ENCODE measurements around the gene PTOV1.

Gene PTOV1

GRCh38 chr19:49850487-49851342 lies at the start of gene PTOV1:
PTOV1 (plus strand) TSS chr19:49851159.
- peak within 1 kb of the TSS; percentile 69 for H3K4me3 ChIP-seq (ENCODE audit: insufficient read length, low read depth)
- H3K4me1 ChIP-seq (ENCODE audit: insufficient read depth, insufficient read length) = peaks cover 9% of the 10 kb centered on the region
- H3K9me3 ChIP-seq (ENCODE audit: insufficient read depth, low read length) = no peaks in the 10 kb centered on the region
- H3K27me3 ChIP-seq (ENCODE audit: insufficient read depth, insufficient read length) = no peaks in the 10 kb centered on the region
- TF ChIP-seq SUZ12 (IDR thresholded peaks at IDR 0.05; ENCODE audit: extremely low read depth, insufficient read depth, insufficient read length) (no peak), ZNF274 (IDR thresholded peaks at IDR 0.05; ENCODE audit: low read depth, low read length) (no peak), YY1 (IDR thresholded peaks at IDR 0.05; ENCODE audit: insufficient read depth, insufficient read length) (no peak)
- peak; percentile 68 for DNase-seq (ENCODE audit: low read depth, low spot score)
- H3K9ac ChIP-seq (ENCODE audit: insufficient read length, low read depth) = peak within 1 kb of the TSS; percentile 88
- H3K36me3 ChIP-seq (ENCODE audit: insufficient read depth, insufficient read length, low read length) = peaks cover 43% of the 10 kb centered on the region

GRCh38 chr19:49801401-49801888 lies 49.5 kb upstream of the PTOV1 start:
- H3K4me1 ChIP-seq (ENCODE audit: insufficient read depth, insufficient read length) = peaks cover 9% of the 10 kb centered on the region
- H3K4me3 ChIP-seq (ENCODE audit: insufficient read length, low read depth) = no peak overlapping the region
- H3K9ac ChIP-seq (ENCODE audit: insufficient read length, low read depth) = peak overlapping the region; percentile 42
- TF ChIP-seq ZNF274 (IDR thresholded peaks at IDR 0.05; ENCODE audit: low read depth, low read length) (no peak), SUZ12 (IDR thresholded peaks at IDR 0.05; ENCODE audit: extremely low read depth, insufficient read depth, insufficient read length) (no peak), YY1 (IDR thresholded peaks at IDR 0.05; ENCODE audit: insufficient read depth, insufficient read length) (no peak)
- no peaks in the 10 kb centered on the region for H3K9me3 ChIP-seq (ENCODE audit: insufficient read depth, low read length)
- peaks cover 86% of the 10 kb centered on the region for H3K36me3 ChIP-seq (ENCODE audit: insufficient read depth, insufficient read length, low read length)
- no peaks in the 10 kb centered on the region for H3K27me3 ChIP-seq (ENCODE audit: insufficient read depth, insufficient read length)
- DNase-seq (ENCODE audit: low read depth, low spot score) = no peak

GRCh38 chr19:49801966-49802661 lies 48.8 kb upstream of the PTOV1 start:
- Histone ChIP-seq H3K4me1 (ENCODE audit: insufficient read depth, insufficient read length) (peaks cover 9% of the 10 kb centered on the region), H3K36me3 (ENCODE audit: insufficient read depth, insufficient read length, low read length) (peaks cover 82% of the 10 kb centered on the region), H3K9me3 (ENCODE audit: insufficient read depth, low read length) (no peaks in the 10 kb centered on the region), H3K9ac (ENCODE audit: insufficient read length, low read depth) (peak overlapping the region; percentile 32), H3K4me3 (ENCODE audit: insufficient read length, low read depth) (no peak overlapping the region), H3K27me3 (ENCODE audit: insufficient read depth, insufficient read length) (no peaks in the 10 kb centered on the region)
- TF ChIP-seq ZNF274 (IDR thresholded peaks at IDR 0.05; ENCODE audit: low read depth, low read length) (no peak), SUZ12 (IDR thresholded peaks at IDR 0.05; ENCODE audit: extremely low read depth, insufficient read depth, insufficient read length) (no peak), YY1 (IDR thresholded peaks at IDR 0.05; ENCODE audit: insufficient read depth, insufficient read length) (no peak)
- DNase-seq (ENCODE audit: low read depth, low spot score) = no peak

GRCh38 chr19:49802836-49803528 lies 48.0 kb upstream of the PTOV1 start:
- Histone ChIP-seq H3K36me3 (ENCODE audit: insufficient read depth, insufficient read length, low read length) (peaks cover 84% of the 10 kb centered on the region), H3K4me1 (ENCODE audit: insufficient read depth, insufficient read length) (peaks cover 9% of the 10 kb centered on the region), H3K9ac (ENCODE audit: insufficient read length, low read depth) (peak overlapping the region; percentile 5), H3K4me3 (ENCODE audit: insufficient read length, low read depth) (no peak overlapping the region), H3K27me3 (ENCODE audit: insufficient read depth, insufficient read length) (no peaks in the 10 kb centered on the region), H3K9me3 (ENCODE audit: insufficient read depth, low read length) (no peaks in the 10 kb centered on the region)
- no peak for TF ChIP-seq SUZ12 (IDR thresholded peaks at IDR 0.05; ENCODE audit: extremely low read depth, insufficient read depth, insufficient read length)
- TF ChIP-seq ZNF274 (IDR thresholded peaks at IDR 0.05; ENCODE audit: low read depth, low read length) = no peak
- no peak for TF ChIP-seq YY1 (IDR thresholded peaks at IDR 0.05; ENCODE audit: insufficient read depth, insufficient read length)
- no peak for DNase-seq (ENCODE audit: low read depth, low spot score)

- TF ChIP-seq YY1 (IDR thresholded peaks at IDR 0.05; ENCODE audit: insufficient read depth, insufficient read length) = no peak
- TF ChIP-seq SUZ12 (IDR thresholded peaks at IDR 0.05; ENCODE audit: extremely low read depth, insufficient read depth, insufficient read length) = no peak
- no peak for TF ChIP-seq ZNF274 (IDR thresholded peaks at IDR 0.05; ENCODE audit: low read depth, low read length)
- DNase-seq (ENCODE audit: low read depth, low spot score) = no peak
- Histone ChIP-seq H3K9me3 (ENCODE audit: insufficient read depth, low read length) (no peaks in the 10 kb centered on the region), H3K9ac (ENCODE audit: insufficient read length, low read depth) (no peak overlapping the region), H3K27me3 (ENCODE audit: insufficient read depth, insufficient read length) (no peaks in the 10 kb centered on the region), H3K4me3 (ENCODE audit: insufficient read length, low read depth) (no peak overlapping the region), H3K4me1 (ENCODE audit: insufficient read depth, insufficient read length) (peaks cover 9% of the 10 kb centered on the region), H3K36me3 (ENCODE audit: insufficient read depth, insufficient read length, low read length) (peaks cover 83% of the 10 kb centered on the region)
These were observed 47.5 kb upstream of the PTOV1 start for GRCh38 chr19:49803529-49803856.

- TF ChIP-seq ZNF274 (IDR thresholded peaks at IDR 0.05; ENCODE audit: low read depth, low read length) (no peak), YY1 (IDR thresholded peaks at IDR 0.05; ENCODE audit: insufficient read depth, insufficient read length) (no peak), SUZ12 (IDR thresholded peaks at IDR 0.05; ENCODE audit: extremely low read depth, insufficient read depth, insufficient read length) (no peak)
- H3K9me3 ChIP-seq (ENCODE audit: insufficient read depth, low read length) = no peaks in the 10 kb centered on the region
- no peak for DNase-seq (ENCODE audit: low read depth, low spot score)
- H3K4me1 ChIP-seq (ENCODE audit: insufficient read depth, insufficient read length) = peaks cover 16% of the 10 kb centered on the region
- no peak overlapping the region for H3K9ac ChIP-seq (ENCODE audit: insufficient read length, low read depth)
- no peaks in the 10 kb centered on the region for H3K27me3 ChIP-seq (ENCODE audit: insufficient read depth, insufficient read length)
- H3K4me3 ChIP-seq (ENCODE audit: insufficient read length, low read depth) = no peak overlapping the region
- H3K36me3 ChIP-seq (ENCODE audit: insufficient read depth, insufficient read length, low read length) = peaks cover 73% of the 10 kb centered on the region
These were observed 44.9 kb upstream of the PTOV1 start for GRCh38 chr19:49805822-49806619.

Measured in NT2/D1 (cell line).